Stimulated activated CD8-positive, alpha-beta memory T cell treated with anti-CD3 and anti-CD28 coated beads, Interleukin-2, amount 100 ng/mL, for 1 hour (primary cell): Measurements from ENCODE around the gene AKT1.
"Not testable (repeated sequence)": the region's sequence is repeated elsewhere in the genome, so short reads cannot be mapped to it uniquely, and the experiment has no call there.

Experiments used
- DNase-seq, 2 donors: peaks; one replicate each; pipeline ENCODE4 v3.0.0-alpha.2; 2020; ENCODE audit warnings: low read depth in 2 of 2

AKT1 gene

DNA sequence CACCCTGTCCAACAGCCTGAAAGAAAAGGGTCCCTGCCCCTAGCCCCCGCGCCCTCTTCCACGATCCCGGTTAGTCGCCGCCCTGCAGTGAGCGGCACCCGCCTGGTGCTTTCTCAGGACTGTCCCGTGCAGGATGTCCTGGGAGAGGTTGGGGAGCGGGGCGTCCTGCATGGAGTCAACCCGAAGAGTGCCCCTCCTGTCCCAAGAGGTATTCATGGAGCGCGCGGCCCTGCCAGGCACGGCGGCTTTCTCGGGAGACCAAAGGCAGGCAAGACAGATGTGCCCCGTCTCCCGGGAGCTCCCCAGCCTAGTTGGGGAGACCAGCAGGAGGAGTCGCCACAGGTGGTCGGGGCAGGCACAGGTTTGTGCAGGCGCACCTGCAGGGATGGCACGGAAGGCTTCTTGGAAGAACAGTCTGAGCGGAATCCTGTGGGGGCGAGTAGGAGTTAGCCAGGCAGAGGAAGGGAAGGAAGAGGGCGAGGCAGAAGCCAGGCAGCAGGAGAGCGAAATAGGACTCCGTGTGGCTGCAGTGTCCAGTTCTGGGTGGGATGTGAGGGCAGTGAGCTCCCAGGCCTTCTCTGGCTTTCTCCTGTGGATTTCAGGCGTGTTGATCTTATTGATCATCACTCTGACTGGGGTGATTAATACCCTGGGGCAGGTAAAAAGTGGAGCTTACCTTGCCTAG lies 41.9 kb downstream of the AKT1 start:
- no peak for DNase-seq

DNA sequence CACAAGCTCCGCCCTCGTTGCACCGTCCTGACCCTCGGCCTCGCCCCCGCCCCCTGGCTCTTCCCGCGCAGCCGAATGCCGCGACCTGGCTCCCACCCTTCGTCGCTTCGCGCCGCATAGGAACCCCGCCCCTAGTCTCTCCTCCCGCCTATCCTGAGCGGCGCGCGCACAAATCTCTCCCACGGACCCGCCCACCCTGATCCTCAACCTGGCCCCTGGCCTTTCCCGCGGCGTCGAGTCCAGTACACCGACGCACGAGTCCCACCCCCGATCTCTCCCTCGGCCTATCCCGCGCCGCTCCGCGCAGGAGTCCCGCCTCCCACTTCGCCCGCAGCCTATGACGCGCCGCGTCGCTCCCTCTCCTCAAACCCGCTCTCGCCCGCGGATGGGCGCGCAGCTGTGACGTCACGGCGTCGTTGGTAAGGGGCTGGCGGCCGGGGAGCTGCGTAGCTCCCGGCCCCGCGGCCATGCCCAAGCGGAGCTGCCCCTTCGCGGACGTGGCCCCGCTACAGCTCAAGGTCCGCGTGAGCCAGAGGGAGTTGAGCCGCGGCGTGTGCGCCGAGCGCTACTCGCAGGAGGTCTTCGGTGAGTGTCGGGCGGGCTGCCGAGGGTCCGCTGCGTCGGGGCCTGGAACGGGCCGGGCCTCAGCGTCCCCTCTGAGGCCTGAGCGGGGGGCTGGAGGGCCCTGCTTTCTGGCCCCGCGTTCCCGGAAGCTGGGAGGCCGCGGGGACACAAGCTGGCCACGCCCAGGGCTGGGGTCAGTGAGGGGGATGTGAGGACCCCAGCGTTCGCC lies 42.6 kb downstream of the AKT1 start, which contains the start of gene SIVA1:
Gene SIVA1 (plus strand): TSS at position 413 of the 793 bp plus-strand sequence. CDS start 55 bp downstream, at position 468.
- DNase-seq = peak; percentile 98 to 99

DNA sequence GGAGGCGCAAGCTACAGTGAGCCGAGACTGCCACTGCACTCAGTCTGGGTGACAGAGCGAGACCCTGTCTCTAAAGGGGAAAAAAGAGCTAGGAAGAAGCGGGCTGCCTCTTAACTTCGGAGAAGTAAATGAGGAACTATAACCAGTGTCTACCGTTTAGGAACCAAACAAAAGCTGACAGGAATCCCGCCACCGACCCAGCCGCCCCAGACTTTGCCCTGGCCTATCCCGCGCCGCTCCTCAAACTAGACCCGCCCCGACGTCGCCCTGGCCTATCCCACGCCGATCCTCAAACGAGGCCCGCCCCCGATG lies 43.2 kb downstream of the AKT1 start:
- no peak for DNase-seq

DNA sequence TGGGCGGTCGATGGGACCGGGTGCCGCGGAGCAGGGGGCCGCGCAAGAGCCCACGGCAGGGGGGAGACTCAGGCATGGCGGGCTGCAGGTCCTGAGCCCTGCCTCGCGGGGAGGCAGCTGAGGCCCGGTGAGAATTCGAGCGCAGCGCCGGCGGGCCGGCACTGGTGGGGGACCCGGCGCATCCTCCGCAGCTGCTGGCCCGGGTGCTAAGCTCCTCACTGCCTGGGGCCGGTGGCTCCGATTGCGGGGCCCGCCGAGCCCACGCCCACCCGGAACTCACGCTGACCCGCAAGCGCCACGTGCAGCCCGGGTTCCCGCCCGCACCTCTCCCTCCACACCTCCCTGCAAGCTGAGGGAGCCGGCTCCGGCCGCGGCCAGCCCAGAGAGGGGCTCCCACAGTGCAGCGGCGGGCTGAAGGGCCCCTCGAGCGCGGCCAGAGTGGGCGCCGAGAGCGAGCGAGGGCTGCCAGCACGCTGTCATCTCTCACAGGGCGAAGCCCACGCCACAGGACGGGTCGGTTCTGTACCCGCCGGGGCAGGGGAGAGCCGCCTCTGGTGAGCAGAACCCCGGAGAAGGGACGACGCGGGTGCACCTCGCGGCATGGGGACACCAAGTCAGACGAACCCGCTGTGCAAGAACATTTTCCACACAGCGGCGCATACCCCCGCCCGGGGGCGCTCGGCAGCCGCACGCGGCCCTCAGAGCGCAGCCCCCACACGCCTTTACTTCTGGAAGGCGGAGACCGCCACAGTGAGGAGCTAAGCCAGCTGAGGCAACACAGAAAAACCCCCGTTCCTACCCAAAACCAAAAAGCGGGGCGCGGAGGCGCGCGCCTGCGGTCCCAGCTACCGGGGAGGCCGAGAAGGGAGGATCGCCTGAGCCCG lies 43.8 kb downstream of the AKT1 start:
- no peak for DNase-seq

DNA sequence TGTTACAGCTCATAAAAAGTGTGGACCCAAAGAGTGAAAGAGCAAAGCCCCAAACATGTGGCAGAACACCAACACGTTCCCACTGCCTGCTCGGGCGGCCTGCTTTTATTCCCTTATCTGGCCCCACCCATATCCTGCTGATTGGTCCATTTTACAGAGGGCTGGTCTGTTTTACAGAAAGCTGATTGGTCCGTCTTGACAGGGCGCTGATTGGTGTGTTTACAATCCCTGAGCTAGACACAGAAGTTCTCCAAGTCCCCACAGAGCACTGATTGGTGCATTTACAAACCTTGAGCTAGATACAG lies 44.8 kb downstream of the AKT1 start:
- DNase-seq = not testable (repeated sequence)

DNA sequence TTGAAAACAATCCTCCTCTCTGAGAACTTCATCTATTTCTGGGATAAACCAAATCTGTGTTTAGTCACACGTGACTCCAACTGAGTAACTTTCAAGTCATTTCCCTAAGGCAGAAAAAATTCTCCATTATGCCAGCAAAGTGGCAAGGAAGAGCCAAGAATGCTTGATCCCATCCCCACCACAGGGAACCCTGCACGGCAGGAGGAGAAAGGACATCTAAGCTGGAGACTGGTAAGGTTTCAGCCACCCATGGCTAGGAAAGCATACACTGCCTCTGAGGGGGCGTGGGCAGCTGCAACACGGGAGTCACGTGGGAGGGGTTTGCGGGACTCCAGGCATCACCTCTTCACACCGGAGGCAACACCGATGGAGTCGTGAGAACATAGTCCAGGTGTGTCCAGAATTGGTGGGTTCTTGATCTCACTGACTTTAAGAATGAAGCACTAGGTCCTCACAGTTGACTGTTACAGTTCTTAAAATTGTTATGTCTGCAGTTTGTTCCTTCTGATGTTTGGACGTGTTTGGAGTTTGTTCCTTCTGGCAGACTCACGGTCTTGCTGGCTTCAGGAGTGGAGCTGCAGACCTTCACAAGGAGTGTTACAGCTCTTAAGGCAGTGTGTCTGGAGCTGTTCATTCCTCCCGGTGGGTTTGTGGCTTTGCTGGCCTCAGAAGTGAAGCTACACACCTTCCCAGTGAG lies 45.3 kb downstream of the AKT1 start:
- no peak for DNase-seq

DNA sequence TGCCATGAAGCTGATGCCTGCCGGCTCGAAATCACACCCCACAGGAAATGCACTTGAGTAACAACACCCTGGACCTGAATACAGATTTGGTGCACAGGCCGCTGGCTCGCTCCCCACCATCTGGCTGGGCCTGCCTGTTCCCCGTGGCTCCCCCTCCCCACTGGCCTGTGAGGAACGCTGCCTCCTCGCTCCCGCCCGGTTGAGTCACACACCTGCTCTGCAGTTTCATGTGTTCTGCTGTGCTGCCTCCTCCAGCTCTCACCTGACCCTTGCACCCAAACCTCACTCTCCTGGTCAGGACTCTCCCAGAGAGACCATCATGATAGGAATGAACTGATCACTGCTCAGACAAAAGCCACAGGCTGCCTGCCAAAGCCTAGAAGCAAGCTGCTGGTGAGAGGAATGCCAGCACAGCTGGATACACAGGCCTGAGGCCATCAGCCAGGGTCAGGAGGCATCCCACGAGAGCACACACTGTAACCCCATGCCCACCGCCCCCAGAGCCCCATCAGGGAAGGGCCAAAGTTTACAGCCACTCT lies 46.4 kb downstream of the AKT1 start:
- no peak for DNase-seq

DNA sequence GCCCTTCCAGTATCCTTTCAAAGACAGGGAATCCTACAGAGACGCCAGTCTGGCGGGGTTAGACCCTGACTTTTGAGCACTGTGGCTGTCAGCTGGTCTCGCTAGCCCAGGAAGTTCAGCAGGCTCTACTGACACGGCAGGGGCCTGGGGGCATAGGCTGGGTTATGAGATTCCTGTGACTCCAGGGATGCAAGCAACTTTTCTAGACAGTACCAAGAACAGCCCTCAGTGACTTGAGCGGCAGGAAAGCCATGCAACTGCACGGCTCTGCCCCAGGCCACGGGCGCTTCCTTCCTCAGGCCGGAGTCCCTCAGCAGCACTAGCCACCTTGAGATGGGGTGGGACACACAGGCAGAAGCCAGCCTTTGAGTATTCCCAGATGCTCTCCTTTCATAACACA lies 47.7 kb downstream of the AKT1 start:
- DNase-seq = no peak

DNA sequence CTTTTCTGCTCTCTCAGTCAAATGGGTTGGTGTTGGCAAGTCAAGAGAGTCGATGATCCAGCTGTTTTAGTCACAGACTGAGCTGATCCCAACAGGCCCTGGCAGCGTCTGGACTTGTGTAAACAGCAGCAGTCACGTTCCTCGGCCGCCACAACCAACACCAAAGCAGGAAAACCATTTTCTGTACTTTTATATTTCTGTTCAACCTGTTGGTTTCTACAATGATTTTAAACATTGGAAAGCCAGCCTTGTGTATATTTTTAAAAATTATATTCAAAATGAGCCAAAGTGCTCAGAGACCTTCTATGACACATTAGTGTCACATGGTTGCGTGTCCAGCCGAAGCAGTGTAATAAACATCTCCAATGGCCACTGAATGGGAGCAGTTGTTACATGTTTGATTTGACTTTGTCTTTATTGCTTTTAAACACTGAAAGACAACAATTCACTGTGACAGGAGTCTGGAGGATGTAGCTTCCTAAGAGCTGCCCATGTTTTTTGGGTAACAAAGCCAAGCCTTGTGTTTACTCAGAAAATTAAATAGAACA lies 48.5 kb downstream of the AKT1 start:
- no peak for DNase-seq

DNA sequence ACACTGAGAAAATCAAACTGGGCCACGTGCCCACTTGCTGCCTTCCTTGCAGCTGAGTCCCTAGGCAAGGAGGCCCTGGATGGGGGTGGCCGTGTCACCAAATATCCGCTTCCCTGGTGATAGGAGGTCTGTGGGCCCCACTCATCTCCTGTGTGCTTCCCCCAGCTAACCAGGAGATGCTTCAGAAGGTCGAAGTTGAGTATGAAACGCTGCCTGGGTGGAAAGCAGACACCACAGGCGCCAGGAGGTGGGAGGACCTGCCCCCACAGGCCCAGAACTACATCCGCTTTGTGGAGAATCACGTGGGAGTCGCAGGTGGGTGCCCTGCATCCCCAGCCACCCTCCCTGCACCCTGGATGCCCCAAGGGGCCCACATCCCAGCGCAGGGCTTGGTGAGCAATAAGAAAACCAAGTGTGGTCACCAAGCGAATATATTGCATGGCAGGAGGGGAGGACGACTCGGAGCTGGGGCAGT lies 49.4 kb downstream of the AKT1 start:
- DNase-seq = no peak

DNA sequence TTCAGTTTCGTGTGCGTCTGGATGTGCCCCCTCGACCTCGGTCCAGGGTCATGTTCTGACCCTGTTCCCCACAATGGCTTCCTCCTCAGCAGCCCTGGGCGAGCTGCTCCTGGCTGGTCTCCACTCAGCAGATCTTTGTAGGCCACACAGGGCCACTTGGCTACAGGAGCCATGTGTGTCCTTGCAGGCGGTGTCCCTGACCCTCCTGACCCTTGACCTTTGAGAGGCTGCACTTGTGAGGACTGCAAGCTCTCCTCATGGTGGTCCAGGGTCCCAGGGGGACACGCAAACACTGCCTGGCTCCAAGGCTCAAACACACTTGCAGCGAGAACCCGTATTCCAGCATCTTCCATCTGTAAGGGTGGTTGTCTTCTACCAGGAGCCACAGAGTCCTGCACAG lies 50.1 kb downstream of the AKT1 start:
- no peak for DNase-seq

DNA sequence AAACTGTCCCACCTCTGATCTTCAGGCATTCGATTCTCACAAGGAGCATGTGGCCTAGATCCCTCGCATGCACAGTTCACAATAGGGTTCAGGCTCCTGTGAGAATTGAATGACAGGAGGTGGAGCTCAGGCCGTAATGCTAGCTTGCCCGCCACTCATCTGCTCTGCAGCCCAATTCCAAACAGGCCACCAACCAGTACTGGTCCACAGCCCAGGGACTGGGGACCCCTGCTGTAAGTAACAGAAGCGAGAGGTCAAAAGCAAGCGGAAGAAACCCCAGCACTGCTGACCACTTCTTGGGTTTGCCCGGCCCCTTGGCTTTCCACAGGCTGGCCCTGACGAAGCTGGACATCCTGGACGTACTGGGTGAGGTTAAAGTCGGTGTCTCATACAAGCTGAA lies 51.1 kb downstream of the AKT1 start:
- DNase-seq = no peak

DNA sequence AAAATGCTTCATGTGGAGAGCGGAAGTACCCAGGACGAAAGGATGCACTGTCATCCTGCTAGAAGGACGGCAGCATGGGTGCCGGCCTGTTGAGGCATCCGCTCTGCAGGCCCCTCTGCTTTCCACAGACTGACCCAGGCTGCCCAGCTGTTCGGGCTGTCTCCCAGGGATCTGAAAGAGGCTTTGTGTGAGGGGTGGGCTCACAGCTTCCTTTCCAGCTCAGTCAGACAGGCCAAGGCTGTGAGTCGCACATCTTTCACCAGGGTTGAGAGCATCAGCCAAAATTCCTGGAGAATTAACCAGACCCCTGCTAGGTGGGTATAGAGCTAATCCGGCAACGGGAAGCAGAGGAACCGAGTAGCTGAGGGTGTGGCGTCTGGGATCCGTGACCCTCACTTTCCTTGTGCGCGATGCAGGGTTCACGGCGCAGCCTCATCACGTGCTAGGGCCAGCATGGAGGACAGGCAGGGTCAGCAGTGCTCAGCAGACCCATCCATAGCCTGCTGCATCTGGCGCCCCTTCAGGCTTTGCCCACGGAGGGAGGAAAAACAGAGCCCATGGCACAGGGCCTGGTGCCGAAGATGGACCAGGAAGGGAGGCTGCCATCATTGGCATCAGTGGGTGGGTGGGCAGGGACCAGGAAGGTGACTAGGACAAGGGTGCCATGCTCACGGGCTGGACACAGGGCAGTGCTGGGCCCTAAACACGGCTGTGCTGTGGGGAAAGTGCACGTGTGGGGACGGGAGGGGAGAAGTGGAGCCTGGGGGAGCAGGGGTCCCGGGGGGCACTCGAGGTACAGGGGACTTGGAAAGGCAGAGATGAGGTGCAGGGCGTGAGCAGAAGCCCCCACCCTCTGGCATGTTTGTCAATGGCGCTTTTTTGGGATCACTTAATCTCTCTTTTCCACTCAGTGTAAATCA lies 51.8 kb downstream of the AKT1 start:
- DNase-seq = no peak

DNA sequence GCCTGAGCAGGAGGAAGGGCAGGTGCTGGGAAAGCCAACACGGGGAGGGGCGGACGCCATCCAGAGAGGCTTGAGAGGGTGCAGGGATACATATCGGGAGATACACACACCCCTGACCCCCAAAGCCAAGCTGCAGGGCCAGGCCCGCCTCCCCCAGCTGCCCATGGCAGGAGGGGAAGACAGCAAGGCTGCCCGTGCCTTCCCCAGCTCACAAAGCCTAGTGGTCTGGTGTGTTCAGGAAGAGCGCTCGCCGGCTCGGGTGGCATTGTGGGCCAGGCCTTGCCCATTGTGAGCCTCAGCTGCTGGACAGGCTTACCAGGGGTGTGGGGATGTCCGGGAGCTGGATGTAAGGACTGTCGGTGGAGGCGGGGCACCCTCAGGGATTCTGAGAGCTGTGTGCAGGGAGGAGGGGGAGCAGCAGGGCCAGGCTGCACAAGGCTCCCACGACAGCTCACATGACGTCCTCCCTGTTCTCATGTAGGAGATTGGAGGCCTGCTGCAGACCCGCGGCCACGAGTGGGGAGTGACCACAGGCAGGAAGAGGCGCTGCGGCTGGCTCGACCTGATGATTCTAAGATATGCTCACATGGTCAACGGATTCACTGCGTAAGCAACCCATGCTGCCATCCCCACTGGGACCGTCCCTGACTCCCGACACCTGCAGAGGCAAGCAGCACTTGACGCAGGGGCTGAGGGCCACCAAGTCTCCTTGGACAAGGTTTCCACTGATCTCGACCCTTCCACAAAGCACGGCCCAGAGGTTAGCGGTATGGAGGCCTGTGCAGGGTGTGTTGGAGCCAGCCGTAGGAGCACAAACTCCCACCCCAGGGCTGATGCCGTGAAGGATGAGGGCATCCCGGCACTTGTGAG lies 52.7 kb downstream of the AKT1 start:
- DNase-seq = no peak

DNA sequence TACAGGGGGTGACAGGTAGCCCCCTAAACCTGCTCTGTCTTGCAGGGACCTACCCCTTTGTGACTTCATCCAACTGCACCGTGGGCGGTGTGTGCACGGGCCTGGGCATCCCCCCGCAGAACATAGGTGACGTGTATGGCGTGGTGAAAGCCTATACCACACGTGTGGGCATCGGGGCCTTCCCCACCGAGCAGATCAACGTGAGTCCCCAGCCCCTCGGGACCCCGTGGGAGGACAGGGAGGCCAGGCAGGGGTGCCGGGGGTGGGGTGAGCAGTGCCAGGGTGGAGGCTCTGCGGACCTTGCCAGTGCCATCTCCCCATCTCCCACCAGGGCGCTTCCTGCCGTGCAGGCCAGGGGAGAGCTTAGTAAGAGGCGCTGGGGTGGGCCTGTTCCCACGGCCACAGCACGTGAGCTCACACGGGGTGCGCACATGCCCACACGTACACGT lies 53.7 kb downstream of the AKT1 start:
- DNase-seq = no peak

DNA sequence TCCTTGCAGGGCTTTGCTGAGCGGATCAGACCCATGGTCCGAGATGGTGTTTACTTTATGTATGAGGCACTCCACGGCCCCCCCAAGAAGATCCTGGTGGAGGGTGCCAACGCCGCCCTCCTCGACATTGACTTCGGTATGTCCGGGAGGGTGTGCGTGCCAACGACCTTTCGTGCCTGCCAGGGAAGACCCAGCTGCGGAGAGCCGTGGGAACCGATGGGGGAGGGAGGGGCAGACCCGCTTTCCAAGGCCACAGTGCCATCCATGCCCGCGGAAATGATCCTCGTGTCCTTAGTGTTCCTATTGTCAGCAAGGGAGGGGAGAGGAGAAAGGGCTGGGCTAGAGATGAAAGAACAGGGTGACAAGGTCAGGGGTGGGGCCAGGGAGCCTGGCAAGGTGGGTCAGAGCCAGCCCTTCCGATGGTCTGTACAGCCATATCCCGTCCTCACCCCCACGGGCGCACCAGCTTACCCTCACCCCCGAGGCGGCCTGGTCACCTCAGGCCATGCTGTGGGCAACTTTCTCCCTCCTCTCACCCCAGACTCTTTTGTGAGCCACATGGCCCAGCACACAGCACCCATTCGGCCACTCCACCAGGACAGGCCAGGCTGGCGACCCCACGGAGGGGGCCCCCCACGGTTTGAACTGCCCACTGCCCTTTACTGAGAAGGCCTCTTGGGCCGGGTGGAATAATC lies 54.3 kb downstream of the AKT1 start:
- DNase-seq = no peak

DNA sequence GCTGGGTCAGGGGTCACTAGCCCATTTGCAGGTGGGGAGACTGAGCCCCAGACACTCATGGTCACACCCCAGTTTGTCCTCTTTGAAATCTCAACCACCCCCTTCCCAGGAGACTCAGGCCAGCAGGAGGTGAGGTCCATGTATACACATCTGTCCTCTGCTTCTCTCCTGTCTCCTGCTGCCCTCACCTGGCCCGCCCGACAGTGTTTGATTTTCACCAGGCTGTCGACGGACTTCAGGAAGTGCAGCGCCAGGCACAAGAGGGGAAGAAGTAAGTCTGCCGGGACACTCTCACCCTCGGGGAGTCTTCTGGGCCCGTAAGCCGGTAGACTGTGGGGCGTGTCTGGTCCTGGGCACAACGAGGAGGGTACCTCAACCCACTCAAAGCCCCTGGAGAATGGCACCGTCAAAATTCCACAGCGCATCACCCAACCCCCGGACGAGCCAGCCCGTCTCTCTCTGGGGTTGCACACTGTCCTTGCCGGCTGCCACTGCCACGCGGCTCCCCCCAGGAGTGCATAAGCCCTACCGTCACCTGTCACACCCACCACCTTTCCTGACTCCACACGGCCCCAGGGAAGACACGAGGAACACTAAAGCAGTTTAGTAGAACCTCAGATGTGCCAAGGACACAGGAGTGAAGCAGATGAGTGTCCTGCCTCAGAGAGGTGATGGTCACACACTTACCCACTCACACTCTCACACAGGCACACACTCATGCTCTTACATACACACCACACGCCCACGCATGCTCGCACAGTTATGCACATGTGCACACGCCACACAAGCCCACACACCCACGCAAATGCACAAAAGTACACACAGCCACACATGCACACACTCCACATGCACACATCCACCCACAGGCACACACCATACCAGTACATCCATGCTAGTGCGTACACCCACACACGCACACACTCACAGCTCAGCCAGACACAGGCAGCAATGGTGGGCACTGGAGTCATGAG lies 55.7 kb downstream of the AKT1 start:
- DNase-seq = no peak
